ENCODE measurements around the gene ISG20L2. TPM values are rescaled to one million over a fixed set of nuclear protein-coding genes. Genes with fewer than 3 reads are reported as not detected.
"Not testable (repeated sequence)": the region's sequence is repeated elsewhere in the genome, so short reads cannot be mapped to it uniquely, and the experiment has no call there.

Gene ISG20L2
- total RNA-seq, result 7.8 TPM

- peak; percentile 99 for DNase-seq
These were observed at the start of gene ISG20L2 for GRCh38 chr1:156728599-156729462. Gene ISG20L2, minus strand, starts transcription at chr1:156728766. Its CDS starts 1,114 bp downstream, at chr1:156727652.

DNA sequence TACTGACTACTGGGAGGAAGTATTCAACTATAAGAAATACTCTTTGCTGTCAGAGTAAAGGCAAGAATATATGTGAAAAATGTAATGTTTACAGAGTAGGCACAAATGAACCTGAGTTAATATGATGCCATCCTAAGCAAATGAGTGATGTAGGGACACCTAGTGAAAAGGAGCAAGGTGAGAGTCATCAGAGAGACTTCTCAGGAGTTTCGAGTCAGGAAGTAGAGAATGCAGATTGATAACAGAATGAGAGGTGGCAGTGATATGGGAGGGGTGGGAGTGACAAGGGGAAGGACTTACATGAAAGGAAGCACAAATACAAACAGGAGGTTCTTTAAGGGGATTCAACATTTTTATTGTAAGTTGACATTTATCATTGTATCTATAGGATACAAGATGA lies 49.0 kb upstream of the ISG20L2 start:
- no peak for DNase-seq

GRCh38 chr1:156776942-156777341 lies 48.4 kb upstream of the ISG20L2 start:
- no peak for DNase-seq

- no peak for DNase-seq
These were observed 47.2 kb upstream of the ISG20L2 start for GRCh38 chr1:156775799-156776198.

DNA sequence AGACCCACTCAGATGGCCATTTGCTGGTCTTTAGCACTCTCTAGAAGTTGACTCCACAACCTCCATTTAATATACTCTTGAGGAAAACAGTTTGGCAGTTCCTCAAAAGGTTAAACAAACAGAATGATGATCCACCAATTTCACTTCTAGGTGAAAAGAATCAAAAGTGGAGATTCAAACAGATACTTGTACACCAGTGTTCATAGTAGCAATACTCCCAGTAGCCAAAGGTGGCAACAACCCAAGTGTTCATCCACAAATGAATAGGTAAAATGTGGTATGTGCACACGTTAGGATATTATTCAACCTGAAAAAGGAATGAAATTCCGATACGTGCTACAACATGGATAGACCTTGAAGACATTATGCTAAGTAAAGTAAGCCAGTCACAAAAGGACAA lies 45.0 kb upstream of the ISG20L2 start:
- DNase-seq, result no peak

DNA sequence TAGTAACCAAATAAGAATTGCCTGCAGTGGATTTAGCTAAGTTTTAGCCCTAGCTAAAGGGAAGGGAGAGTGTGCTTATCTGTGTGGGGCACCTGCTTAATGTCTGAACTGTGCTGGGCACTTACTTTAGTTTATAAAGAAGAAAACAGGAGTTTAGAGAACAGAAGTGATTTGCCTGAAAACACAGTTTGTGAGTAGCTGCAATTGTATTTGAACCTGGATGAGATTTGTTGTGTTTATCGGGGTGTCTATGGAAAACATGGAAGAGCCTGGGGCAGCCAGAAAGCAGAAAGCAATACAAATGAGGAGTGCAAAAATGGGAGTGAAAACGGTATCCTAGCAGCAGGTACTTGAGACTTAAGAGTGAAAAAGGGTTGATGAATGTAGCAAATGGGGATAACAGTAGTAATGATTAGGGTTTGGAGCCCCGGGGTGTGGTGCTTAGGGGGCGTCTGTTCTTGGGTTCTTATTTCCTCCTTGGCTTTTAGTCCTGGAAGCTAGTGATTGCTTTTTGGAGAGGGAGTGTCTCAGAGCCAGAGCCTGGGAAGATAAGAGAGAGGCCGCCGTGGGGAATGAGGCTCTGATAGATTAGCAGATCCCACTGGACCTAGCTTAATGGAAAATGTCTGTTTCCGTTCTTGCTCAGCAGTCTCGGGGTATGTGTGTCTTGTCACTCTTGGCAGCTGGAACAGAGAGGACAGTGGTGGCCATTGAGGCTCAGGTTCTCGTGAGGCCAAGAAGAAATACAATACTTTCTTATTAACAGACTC lies 44.3 kb upstream of the ISG20L2 start:
- DNase-seq, result no peak

DNA sequence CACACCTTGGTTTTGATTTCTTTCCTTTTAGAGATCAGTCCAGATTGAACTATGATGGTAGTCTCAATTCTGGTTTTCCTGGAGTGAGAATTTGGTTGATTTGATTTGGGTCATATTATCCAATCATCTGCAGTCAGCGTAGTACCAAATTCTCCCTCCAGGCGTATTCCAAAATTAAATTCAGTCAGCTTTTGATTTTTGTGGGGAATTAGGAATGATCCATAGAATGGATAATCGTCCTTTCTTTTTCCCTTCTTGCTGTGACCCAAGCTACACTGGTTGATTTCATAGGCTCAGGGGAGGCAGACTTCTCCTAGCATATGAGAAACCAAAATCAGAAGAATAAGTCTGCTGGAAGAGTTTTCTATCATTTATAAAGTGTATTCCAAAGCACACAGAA lies 43.7 kb upstream of the ISG20L2 start:
- DNase-seq, result no peak

DNA sequence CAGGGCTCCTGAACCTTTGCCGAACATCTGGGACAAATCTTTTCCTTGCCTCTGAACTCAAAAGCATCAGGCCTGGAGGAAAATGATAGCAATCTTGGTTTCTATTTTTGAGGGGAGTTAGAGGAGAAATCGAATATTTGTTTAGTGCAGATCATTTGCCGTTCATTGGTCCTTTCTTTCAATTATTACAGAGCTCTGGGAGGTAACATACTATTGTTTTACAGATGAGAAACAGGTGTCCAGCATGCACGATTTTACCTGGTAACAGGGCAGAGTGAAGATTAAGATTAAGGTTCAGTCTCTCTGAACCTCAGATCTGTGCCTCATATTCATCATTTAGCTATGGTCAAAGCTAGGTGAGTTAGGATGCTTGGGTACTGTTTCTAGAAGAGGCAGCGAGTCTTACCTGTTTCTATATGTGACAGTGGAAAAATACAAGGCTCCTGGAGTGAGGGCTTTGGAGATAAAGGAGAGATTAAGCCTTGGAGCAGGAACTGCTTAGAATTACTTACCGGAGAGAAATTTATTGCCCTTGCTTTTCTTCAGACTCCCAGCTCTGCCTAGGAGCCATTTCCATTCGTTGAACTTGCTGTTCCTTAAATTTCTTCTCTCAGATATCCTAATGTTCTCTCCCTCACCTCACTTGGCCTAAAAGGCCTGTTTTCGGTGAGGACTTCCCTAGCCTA lies 40.2 kb upstream of the ISG20L2 start:
- DNase-seq, result no peak

GRCh38 chr1:156767879-156768604 lies 39.5 kb upstream of the ISG20L2 start:
- peak; percentile 54 for DNase-seq

DNA sequence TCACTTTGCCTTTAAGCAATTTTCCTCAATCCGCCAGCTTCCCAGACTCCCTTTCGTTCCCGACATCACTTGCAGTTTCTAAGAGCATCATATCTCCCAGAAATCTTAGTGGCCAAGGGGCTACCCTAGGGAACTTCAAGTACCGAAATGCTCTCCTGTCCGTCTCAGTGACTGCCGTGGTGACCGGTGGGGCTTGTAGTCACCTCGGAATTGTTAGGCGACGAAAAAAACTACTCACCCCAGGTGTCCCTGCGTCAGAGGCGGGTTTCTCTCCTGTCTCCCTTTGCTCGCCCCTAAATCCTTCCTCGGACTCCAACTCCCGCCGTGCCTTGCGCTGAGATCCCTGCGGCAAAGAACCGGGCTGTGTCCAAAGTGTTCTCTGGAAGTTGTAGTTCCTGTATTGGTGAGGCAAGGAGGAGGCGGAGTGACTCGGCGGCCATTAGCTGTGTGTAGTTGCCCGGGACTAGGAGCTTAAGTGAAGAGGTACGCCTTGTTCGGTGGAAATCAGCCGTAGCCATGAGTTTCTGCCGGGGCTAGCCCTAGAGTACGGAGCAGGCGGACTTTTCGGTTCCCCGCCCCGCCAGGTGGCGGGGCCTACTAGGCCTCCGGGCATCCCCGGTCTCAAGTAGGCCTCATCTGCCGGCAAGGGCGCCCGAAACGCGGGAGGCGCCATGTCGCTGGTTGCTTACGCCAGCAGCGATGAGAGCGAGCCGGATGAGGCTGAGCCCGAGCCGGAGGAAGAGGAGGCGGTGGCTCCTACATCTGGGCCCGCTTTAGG lies 38.7 kb upstream of the ISG20L2 start, which contains the start of gene PRCC:
Gene PRCC (plus strand): TSS at position 435 of the 778 bp plus-strand sequence. CDS start 237 bp downstream, at position 672.
- DNase-seq, result peak; percentile 100

DNA sequence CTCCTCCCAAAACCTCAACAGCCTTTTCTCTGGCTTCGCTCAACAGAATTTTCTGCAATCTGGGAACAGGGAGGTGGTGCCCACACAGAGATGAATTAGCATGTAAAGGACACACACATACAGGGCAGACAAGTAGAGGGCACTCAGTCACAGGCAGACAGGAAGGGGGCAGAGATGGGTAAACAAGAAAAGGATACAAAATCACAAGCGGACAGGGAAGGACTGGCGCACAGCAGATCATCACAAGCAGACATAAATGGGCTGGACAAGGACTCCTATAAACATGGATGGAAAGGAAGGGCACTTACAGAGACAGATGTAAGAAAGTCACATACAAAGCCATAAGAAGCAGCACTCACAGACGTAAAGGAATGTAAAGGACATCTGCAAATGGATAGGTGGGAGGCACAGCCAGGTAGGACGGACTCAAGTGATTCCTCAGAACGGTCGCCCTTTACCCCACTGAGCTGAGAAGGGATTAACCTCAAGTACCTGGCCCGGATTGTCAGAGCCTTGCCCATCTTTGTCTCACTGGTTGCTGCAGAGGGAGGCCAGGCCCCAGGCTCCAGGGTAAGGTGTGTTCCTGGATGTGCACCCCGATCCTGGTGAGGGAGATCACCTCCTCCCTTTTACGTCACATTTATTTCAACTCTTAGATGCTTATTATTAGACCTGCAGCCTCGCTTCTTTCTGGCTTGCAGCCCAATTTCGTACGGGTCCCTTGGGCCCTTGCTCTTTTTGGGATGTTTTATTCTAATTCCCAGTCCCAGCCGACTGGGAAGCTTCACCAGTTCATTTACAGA lies 37.9 kb upstream of the ISG20L2 start:
- no peak for DNase-seq

- DNase-seq, result no peak
These were observed 37.1 kb upstream of the ISG20L2 start for GRCh38 chr1:156765666-156766065.

DNA sequence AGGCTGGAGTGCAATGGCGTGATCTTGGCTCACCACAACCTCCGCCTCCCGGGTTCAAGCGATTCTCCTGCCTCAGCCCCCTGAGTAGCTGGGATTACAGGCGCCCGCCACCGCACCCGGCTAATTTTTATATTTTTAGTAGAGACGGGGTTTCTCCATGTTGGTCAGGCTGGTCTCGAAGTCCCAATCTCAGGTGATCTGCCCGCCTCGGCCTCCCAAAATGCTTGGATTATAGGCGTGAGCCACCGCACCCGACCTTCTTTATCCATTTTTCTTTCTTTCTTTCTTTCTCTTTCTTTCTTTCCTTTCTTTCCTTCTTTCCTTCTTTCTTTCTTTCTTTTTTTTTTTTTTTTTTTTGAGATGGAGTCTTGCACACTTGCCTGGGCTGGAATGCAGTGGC lies 36.6 kb upstream of the ISG20L2 start:
- DNase-seq, result not testable (repeated sequence)

GRCh38 chr1:156760796-156761104 lies 32.2 kb upstream of the ISG20L2 start:
- no peak for DNase-seq

GRCh38 chr1:156760092-156760795 lies 31.7 kb upstream of the ISG20L2 start:
- peak; percentile 40 for DNase-seq

- not testable (repeated sequence) for DNase-seq
These were observed 29.1 kb upstream of the ISG20L2 start for GRCh38 chr1:156757572-156758253.

DNA sequence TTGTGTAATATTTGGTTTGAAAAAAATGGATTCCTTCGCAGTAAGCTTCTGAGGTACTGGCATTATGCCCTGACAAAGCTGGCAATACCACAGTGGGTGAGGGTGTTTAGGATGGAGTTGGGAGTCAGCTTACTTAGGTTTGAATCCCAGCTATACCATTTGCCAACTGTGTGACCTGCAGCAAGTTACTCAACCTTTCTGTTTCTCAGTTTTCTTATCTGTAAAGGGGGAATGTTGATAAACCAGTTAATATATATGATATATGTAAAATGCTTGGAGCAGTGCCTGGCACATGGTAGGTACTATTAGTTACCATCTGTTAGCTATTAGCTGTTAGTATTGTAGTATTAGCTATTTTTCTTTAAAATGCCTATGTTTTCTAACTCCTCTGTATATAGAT lies 27.8 kb upstream of the ISG20L2 start:
- no peak for DNase-seq

DNA sequence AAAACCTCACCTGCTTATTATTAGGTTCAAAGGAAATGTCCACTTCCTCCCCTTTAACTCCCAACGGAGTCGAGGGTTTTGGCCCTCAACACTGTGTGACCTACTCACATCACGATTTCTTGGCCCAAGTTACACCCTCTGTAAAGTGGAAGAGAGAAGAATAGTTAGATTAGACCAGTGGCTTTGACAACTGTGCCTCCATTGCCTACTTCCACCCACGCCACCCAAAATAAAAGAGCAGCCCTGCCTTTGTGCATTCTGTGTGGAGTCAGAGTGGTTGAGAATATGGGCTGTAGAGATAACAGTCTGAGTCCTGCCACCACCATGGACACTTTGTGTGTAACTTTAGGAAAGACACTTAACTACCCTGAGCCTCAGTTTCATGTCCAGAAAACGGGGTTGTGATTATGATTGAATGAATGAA lies 27.0 kb upstream of the ISG20L2 start:
- no peak for DNase-seq

GRCh38 chr1:156754219-156754618 lies 25.7 kb upstream of the ISG20L2 start:
- peak; percentile 78 for DNase-seq

Measured in tongue (tissue), 2 donors.